Lower lobe of right lung (tissue), 2 donors: Measurements from ENCODE around the gene BCL7A. TPM values are rescaled to one million over a fixed set of nuclear protein-coding genes. Genes with fewer than 3 reads are reported as not detected.

Source experiments
- ATAC-seq, 2 donors: fragments of 200-7000 bp; cut with Tn5 transposase; one replicate each; pipeline ENCODE4 v1.9.1; 2020 to 2022; ENCODE audit warnings: mild to moderate bottlenecking in 2 of 2, moderate library complexity in 2 of 2
- DNase-seq: peaks from one replicate; pipeline ENCODE4 v3.0.0-alpha.2; 2020
- H3K27ac ChIP-seq: fragments of 200-600 bp; one replicate; pipeline ENCODE4 v1.8.0; 2022
- H3K27me3 ChIP-seq: fragments of 200-600 bp; one replicate; pipeline ENCODE4 v1.8.0; 2022; ENCODE audit warnings: low read depth
- H3K36me3 ChIP-seq: fragments of 200-600 bp; one replicate; pipeline ENCODE4 v1.8.0; 2022; ENCODE audit warnings: mild to moderate bottlenecking
- H3K4me1 ChIP-seq: fragments of 200-600 bp; one replicate; pipeline ENCODE4 v1.8.0; 2022
- H3K4me3 ChIP-seq: fragments of 200-600 bp; one replicate; pipeline ENCODE4 v1.8.0; 2022; ENCODE audit warnings: mild to moderate bottlenecking
- H3K9me3 ChIP-seq: fragments of 200-600 bp; one replicate; pipeline ENCODE4 v1.8.0; 2022
- CTCF ChIP-seq: fragments of 200-600 bp; IDR thresholded peaks from one replicate; pipeline ENCODE4 v1.8.0; 2022; ENCODE audit warnings: antibody characterized with exemption, mild to moderate bottlenecking
- intact Hi-C: fragments of 100-400 bp; cut with DNase I; formaldehyde crosslinking; loops from one replicate; pipeline ENCODE4 v1.11.0; 2022
- long read RNA-seq: library from polyadenylated mRNA; unstranded; transcript quantifications from one replicate; pipeline ENCODE4 v2.0.0, GENCODE V29; 2021
- total RNA-seq: library from RNA; stranded (reverse); fragmentation: NEBNext Ultra II Directional; extraction: Animal tissue kit (Norgen Biotek cat#: 25700); gene quantifications from one replicate; pipeline ENCODE4 v1.2.1, GENCODE V29; 2021
- donor health status: DM: no; HTN: yes; CAD: no; lungs with severe emphysema.

The BCL7A gene
- 6.4 TPM for total RNA-seq
- long read RNA-seq, partial matches to known transcripts: 0 of 11 reads
- long read RNA-seq, other reads (novel, unspliced or antisense): 6 of 11 reads

GRCh38 chr12:122021822-122022392 lies at the start of gene BCL7A:
BCL7A (plus strand) TSS chr12:122021884; CDS start chr12:122022092, 208 bp downstream.
- Histone ChIP-seq H3K36me3 (no peaks in the 10 kb centered on the region), H3K4me3 (peak within 1 kb of the TSS; percentile 75), H3K9me3 (peaks cover 4% of the 10 kb centered on the region), H3K27ac (peak within 1 kb of the TSS; percentile 77), H3K27me3 (peaks cover 8% of the 10 kb centered on the region), H3K4me1 (peaks cover 25% of the 10 kb centered on the region)
- peak; percentile 72 for DNase-seq
- intact Hi-C loops: no loop called here
- ATAC-seq: peak; percentile 81 to 93
- TF ChIP-seq CTCF: no peak

- Histone ChIP-seq H3K4me3 (no peak overlapping the region), H3K36me3 (no peaks in the 10 kb centered on the region), H3K27me3 (no peaks in the 10 kb centered on the region), H3K4me1 (no peaks in the 10 kb centered on the region), H3K27ac (no peak overlapping the region), H3K9me3 (peaks cover 5% of the 10 kb centered on the region)
- TF ChIP-seq CTCF: no peak
- DNase-seq (no peak), ATAC-seq (no peak)
- intact Hi-C loops: no loop called here
These were observed 47.4 kb upstream of the BCL7A start for GRCh38 chr12:121974026-121974985.

GRCh38 chr12:121975021-121975420 lies 46.7 kb upstream of the BCL7A start:
- H3K27ac ChIP-seq: no peak overlapping the region
- peaks cover 5% of the 10 kb centered on the region for H3K9me3 ChIP-seq
- no peaks in the 10 kb centered on the region for H3K4me1 ChIP-seq
- no peaks in the 10 kb centered on the region for H3K36me3 ChIP-seq
- no peak for TF ChIP-seq CTCF
- DNase-seq: no peak
- intact Hi-C loops: no loop called here
- no peak overlapping the region for H3K4me3 ChIP-seq
- ATAC-seq: no peak
- H3K27me3 ChIP-seq: no peaks in the 10 kb centered on the region

GRCh38 chr12:121976950-121977349 lies 44.7 kb upstream of the BCL7A start:
- no peaks in the 10 kb centered on the region for H3K4me1 ChIP-seq
- no peak for TF ChIP-seq CTCF
- ATAC-seq (no peak), DNase-seq (no peak)
- H3K27me3 ChIP-seq: no peaks in the 10 kb centered on the region
- intact Hi-C loops: no loop called here
- no peak overlapping the region for H3K4me3 ChIP-seq
- H3K27ac ChIP-seq: no peak overlapping the region
- H3K9me3 ChIP-seq: peaks cover 5% of the 10 kb centered on the region
- no peaks in the 10 kb centered on the region for H3K36me3 ChIP-seq

- Histone ChIP-seq H3K4me1 (no peaks in the 10 kb centered on the region), H3K4me3 (no peak overlapping the region), H3K27ac (no peak overlapping the region), H3K9me3 (no peaks in the 10 kb centered on the region), H3K36me3 (no peaks in the 10 kb centered on the region), H3K27me3 (no peaks in the 10 kb centered on the region)
- ATAC-seq: peak; percentile 40 to 72
- no peak for DNase-seq
- TF ChIP-seq CTCF: no peak
- intact Hi-C loops: no loop called here
These were observed 41.3 kb upstream of the BCL7A start for GRCh38 chr12:121980191-121980891.
